NCI-H128 (cell line): ENCODE results near the gene NBPF11.
"Not testable (repeated sequence)": the region's sequence is repeated elsewhere in the genome, so short reads cannot be mapped to it uniquely, and the experiment has no call there.

Experiments used
- DNase-seq: peaks from one replicate; lab custom pipeline; 2025; ENCODE audit not compliant: unreplicated experiment; lab: John Stamatoyannopoulos, UW

The NBPF11 gene

GRCh38 chr1:148150014-148150413, 2.1 kb downstream of the NBPF11 start:
- DNase-seq = not testable (repeated sequence)

- not testable (repeated sequence) for DNase-seq
These were observed 2.8 kb downstream of the NBPF11 start for GRCh38 chr1:148149050-148149815.

GRCh38 chr1:148147052-148147838, 4.8 kb downstream of the NBPF11 start:
- DNase-seq = not testable (repeated sequence)

- DNase-seq = not testable (repeated sequence)
These were observed 5.7 kb downstream of the NBPF11 start for GRCh38 chr1:148146191-148146997.

GRCh38 chr1:148143223-148143622, 8.9 kb downstream of the NBPF11 start:
- not testable (repeated sequence) for DNase-seq

- DNase-seq = not testable (repeated sequence)
These were observed 10.1 kb downstream of the NBPF11 start for GRCh38 chr1:148141936-148142335.

GRCh38 chr1:148138606-148139005, 13.5 kb downstream of the NBPF11 start:
- not testable (repeated sequence) for DNase-seq

GRCh38 chr1:148122341-148122740, 29.7 kb downstream of the NBPF11 start:
- DNase-seq = not testable (repeated sequence)

GRCh38 chr1:148120395-148120794, 31.7 kb downstream of the NBPF11 start:
- not testable (repeated sequence) for DNase-seq

GRCh38 chr1:148095732-148096131, 56.3 kb downstream of the NBPF11 start:
- not testable (repeated sequence) for DNase-seq

GRCh38 chr1:148086196-148086595, 65.9 kb downstream of the NBPF11 start:
- DNase-seq = not testable (repeated sequence)

- DNase-seq = not testable (repeated sequence)
These were observed 70.9 kb downstream of the NBPF11 start for GRCh38 chr1:148081205-148081604.

- not testable (repeated sequence) for DNase-seq
These were observed 73.2 kb downstream of the NBPF11 start for GRCh38 chr1:148078632-148079519.

GRCh38 chr1:148078090-148078489, 74.0 kb downstream of the NBPF11 start:
- DNase-seq = not testable (repeated sequence)

- DNase-seq = not testable (repeated sequence)
These were observed 74.6 kb downstream of the NBPF11 start for GRCh38 chr1:148077458-148077857.

GRCh38 chr1:148073392-148073791, 78.7 kb downstream of the NBPF11 start:
- DNase-seq = not testable (repeated sequence)

GRCh38 chr1:148068606-148069005, 83.5 kb downstream of the NBPF11 start:
- not testable (repeated sequence) for DNase-seq

- not testable (repeated sequence) for DNase-seq
These were observed 83.9 kb downstream of the NBPF11 start for GRCh38 chr1:148068201-148068600.

- DNase-seq = not testable (repeated sequence)
These were observed 91.8 kb downstream of the NBPF11 start for GRCh38 chr1:148060294-148060701.

- DNase-seq = not testable (repeated sequence)
These were observed 94.7 kb downstream of the NBPF11 start for GRCh38 chr1:148057384-148057783.
